Lower lobe of right lung (tissue), 2 donors: ENCODE data around the gene CFHR4. TPM values are rescaled to one million over a fixed set of nuclear protein-coding genes. Genes with fewer than 3 reads are reported as not detected.

Source experiments
- ATAC-seq, 2 donors: fragments of 200-7000 bp; cut with Tn5 transposase; one replicate each; pipeline ENCODE4 v1.9.1; 2020 to 2022; ENCODE audit warnings: mild to moderate bottlenecking in 2 of 2, moderate library complexity in 2 of 2
- DNase-seq: peaks from one replicate; pipeline ENCODE4 v3.0.0-alpha.2; 2020
- H3K27ac ChIP-seq: fragments of 200-600 bp; one replicate; pipeline ENCODE4 v1.8.0; 2022
- H3K27me3 ChIP-seq: fragments of 200-600 bp; one replicate; pipeline ENCODE4 v1.8.0; 2022; ENCODE audit warnings: low read depth
- H3K36me3 ChIP-seq: fragments of 200-600 bp; one replicate; pipeline ENCODE4 v1.8.0; 2022; ENCODE audit warnings: mild to moderate bottlenecking
- H3K4me1 ChIP-seq: fragments of 200-600 bp; one replicate; pipeline ENCODE4 v1.8.0; 2022
- H3K4me3 ChIP-seq: fragments of 200-600 bp; one replicate; pipeline ENCODE4 v1.8.0; 2022; ENCODE audit warnings: mild to moderate bottlenecking
- H3K9me3 ChIP-seq: fragments of 200-600 bp; one replicate; pipeline ENCODE4 v1.8.0; 2022
- CTCF ChIP-seq: fragments of 200-600 bp; IDR thresholded peaks from one replicate; pipeline ENCODE4 v1.8.0; 2022; ENCODE audit warnings: antibody characterized with exemption, mild to moderate bottlenecking
- intact Hi-C: fragments of 100-400 bp; cut with DNase I; formaldehyde crosslinking; loops from one replicate; pipeline ENCODE4 v1.11.0; 2022
- total RNA-seq: library from RNA; stranded (reverse); fragmentation: NEBNext Ultra II Directional; extraction: Animal tissue kit (Norgen Biotek cat#: 25700); gene quantifications from one replicate; pipeline ENCODE4 v1.2.1, GENCODE V29; 2021
- donor health status: DM: no; HTN: yes; CAD: no; lungs with severe emphysema.

Gene CFHR4
- total RNA-seq, 1 donor from 2014 or later, result not detected

- Histone ChIP-seq H3K27me3 (no peaks in the 10 kb centered on the region), H3K4me1 (no peaks in the 10 kb centered on the region), H3K36me3 (no peaks in the 10 kb centered on the region), H3K9me3 (no peaks in the 10 kb centered on the region), H3K4me3 (no peak overlapping the region), H3K27ac (no peak overlapping the region)
- ATAC-seq, result no peak
- no peak for DNase-seq
- TF ChIP-seq CTCF, result no peak
- intact Hi-C loops, result no loop called here
Observed at GRCh38 chr1:196954778-196955177, 66.9 kb downstream of the CFHR4 start.

GRCh38 chr1:196955926-196956325 lies 68.1 kb downstream of the CFHR4 start:
- no peak overlapping the region for H3K4me3 ChIP-seq
- intact Hi-C loops, result no loop called here
- no peaks in the 10 kb centered on the region for H3K27me3 ChIP-seq
- H3K27ac ChIP-seq, result no peak overlapping the region
- no peaks in the 10 kb centered on the region for H3K36me3 ChIP-seq
- ATAC-seq (no peak), DNase-seq (no peak)
- no peaks in the 10 kb centered on the region for H3K9me3 ChIP-seq
- H3K4me1 ChIP-seq, result no peaks in the 10 kb centered on the region
- no peak for TF ChIP-seq CTCF

- no peaks in the 10 kb centered on the region for H3K4me1 ChIP-seq
- no peak for TF ChIP-seq CTCF
- H3K27me3 ChIP-seq, result no peaks in the 10 kb centered on the region
- no peak for DNase-seq
- H3K36me3 ChIP-seq, result no peaks in the 10 kb centered on the region
- H3K4me3 ChIP-seq, result no peak overlapping the region
- intact Hi-C loops, result no loop called here
- H3K27ac ChIP-seq, result no peak overlapping the region
- H3K9me3 ChIP-seq, result no peaks in the 10 kb centered on the region
- no peak for ATAC-seq
Observed at GRCh38 chr1:196960854-196961253, 73.0 kb downstream of the CFHR4 start.

Other genes starting within 250 kb of the CFHR4 start
- 69.6 TPM for gene CFH, start 236.0 kb upstream of the CFHR4 start, total RNA-seq
- gene CFHR3, start 113.2 kb upstream of the CFHR4 start, total RNA-seq, result 0.24 TPM
- gene CFHR1, start 68.3 kb upstream of the CFHR4 start, total RNA-seq, result 0.74 TPM
- not detected for gene CFHR2, start 55.7 kb downstream of the CFHR4 start, total RNA-seq
- not detected for gene CFHR5, start 89.5 kb downstream of the CFHR4 start, total RNA-seq
- not detected for gene F13B, start 179.2 kb downstream of the CFHR4 start, total RNA-seq